ENCODE results near the gene PRPF39. TPM values are rescaled to one million over a fixed set of nuclear protein-coding genes. Genes with fewer than 3 reads are reported as not detected.

Gene PRPF39
- total and polyA plus RNA-seq, 4 donors, result 3.1 to 25.1 (median 15.1) TPM

- H3K27ac ChIP-seq (ENCODE audit: low read depth in 1 of 2, low read length in 2 of 2), result no peak overlapping the region
- H3K36me3 ChIP-seq (ENCODE audit: control insufficient read depth in 4 of 4, insufficient read depth in 3 of 4, low read depth in 1 of 4, low read length in 3 of 4), result no peaks in the 10 kb centered on the region
- H3K4me3 ChIP-seq (ENCODE audit: low read depth in 1 of 3, low read length in 3 of 3), result no peak overlapping the region
- H3K27me3 ChIP-seq (ENCODE audit: control insufficient read depth in 4 of 4, insufficient read depth in 4 of 4, low read length in 3 of 4), result no peaks in the 10 kb centered on the region
- H3K4me1 ChIP-seq (ENCODE audit: control insufficient read depth in 4 of 4, insufficient read depth in 4 of 4, low read length in 3 of 4), result no peaks in the 10 kb centered on the region
- WGBS, result 95% methylated on average over 3 of the region's 3 CpGs
- no peak overlapping the region for H3K9ac ChIP-seq (ENCODE audit: low read depth in 1 of 2, low read length in 2 of 2)
- no peaks in the 10 kb centered on the region for H3K9me3 ChIP-seq (ENCODE audit: control insufficient read depth in 4 of 4, low read length in 3 of 4)
- no peak for DNase-seq (ENCODE audit: low spot score)
- TF ChIP-seq YY1 (IDR thresholded peaks at IDR 0.05) (no peak), RXRA (IDR thresholded peaks at IDR 0.05) (no peak), MAX (IDR thresholded peaks at IDR 0.05) (no peak), ZBTB33 (IDR thresholded peaks at IDR 0.05) (no peak), FOXA2 (IDR thresholded peaks at IDR 0.05) (no peak), HNF4A (conservative IDR thresholded peaks at IDR 0.05) (no peak), RAD21 (IDR thresholded peaks at IDR 0.05) (no peak), FOXA1 (IDR thresholded peaks at IDR 0.05) (no peak), JUND (IDR thresholded peaks at IDR 0.05) (no peak), ATF3 (IDR thresholded peaks at IDR 0.05) (no peak), REST (IDR thresholded peaks at IDR 0.05) (no peak), SP1 (IDR thresholded peaks at IDR 0.05) (no peak), CTCF (IDR thresholded peaks at IDR 0.05; ENCODE audit: low read depth, low read length, missing input control) (no peak)
Measured at GRCh38 chr14:45145214-45145613, 61.3 kb downstream of the PRPF39 start.

GRCh38 chr14:45149602-45150001 is 65.7 kb downstream of the PRPF39 start:
- Histone ChIP-seq H3K9ac (ENCODE audit: low read depth in 1 of 2, low read length in 2 of 2) (no peak overlapping the region), H3K9me3 (ENCODE audit: control insufficient read depth in 4 of 4, low read length in 3 of 4) (no peaks in the 10 kb centered on the region), H3K36me3 (ENCODE audit: control insufficient read depth in 4 of 4, insufficient read depth in 3 of 4, low read depth in 1 of 4, low read length in 3 of 4) (no peaks in the 10 kb centered on the region), H3K4me1 (ENCODE audit: control insufficient read depth in 4 of 4, insufficient read depth in 4 of 4, low read length in 3 of 4) (no peaks in the 10 kb centered on the region), H3K4me3 (ENCODE audit: low read depth in 1 of 3, low read length in 3 of 3) (no peak overlapping the region), H3K27me3 (ENCODE audit: control insufficient read depth in 4 of 4, insufficient read depth in 4 of 4, low read length in 3 of 4) (no peaks in the 10 kb centered on the region), H3K27ac (ENCODE audit: low read depth in 1 of 2, low read length in 2 of 2) (no peak overlapping the region)
- 97% methylated on average over 3 of the region's 3 CpGs for WGBS
- no peak for DNase-seq (ENCODE audit: low spot score)
- TF ChIP-seq RAD21 (IDR thresholded peaks at IDR 0.05), result no peak
- TF ChIP-seq RXRA (IDR thresholded peaks at IDR 0.05), result no peak
- TF ChIP-seq ZBTB33 (IDR thresholded peaks at IDR 0.05), result no peak
- TF ChIP-seq TAF1 (conservative IDR thresholded peaks at IDR 0.05), result no peak
- no peak for TF ChIP-seq NR2F2 (IDR thresholded peaks at IDR 0.05)
- no peak for TF ChIP-seq ATF3 (IDR thresholded peaks at IDR 0.05)
- TF ChIP-seq SP1 (IDR thresholded peaks at IDR 0.05), result no peak
- TF ChIP-seq HNF4A (conservative IDR thresholded peaks at IDR 0.05), result no peak
- TF ChIP-seq EGR1 (IDR thresholded peaks at IDR 0.05; ENCODE audit: low read depth in 2 of 2), result no peak
- no peak for TF ChIP-seq FOXA2 (IDR thresholded peaks at IDR 0.05)
- TF ChIP-seq JUND (IDR thresholded peaks at IDR 0.05), result no peak
- no peak for TF ChIP-seq FOXA1 (IDR thresholded peaks at IDR 0.05)
- no peak for TF ChIP-seq YY1 (IDR thresholded peaks at IDR 0.05)
- TF ChIP-seq HNF4G (IDR thresholded peaks at IDR 0.05), result no peak
- TF ChIP-seq REST (IDR thresholded peaks at IDR 0.05), result no peak
- TF ChIP-seq GABPA (IDR thresholded peaks at IDR 0.05 in 1 of 2, conservative IDR thresholded peaks at IDR 0.05 in 1 of 2), result no peak

All from liver (tissue), 9 donors.